ENCODE data around the gene GAL3ST1.

GRCh38 chr22:30578481-30578880 is 4.0 kb upstream of the GAL3ST1 start:
- no peak for TF ChIP-seq CTCF (conservative IDR thresholded peaks at IDR 0.05; ENCODE audit: low read length)
- no peak for TF ChIP-seq EZH2phosphoT487 (IDR thresholded peaks at IDR 0.05; ENCODE audit: borderline replicate concordance)

Measured in Loucy (cell line).